Right lobe of liver (tissue), 6 donors: ENCODE results near the gene NUCB2. TPM values are rescaled to one million over a fixed set of nuclear protein-coding genes. Genes with fewer than 3 reads are reported as not detected.

Experiments used
- ATAC-seq, 4 donors: fragments of 200-7000 bp; cut with Tn5 transposase; one replicate each; pipeline ENCODE4 v1.9.1; 2020; ENCODE audit warnings: mild to moderate bottlenecking in 4 of 4, moderate library complexity in 4 of 4
- DNase-seq, 3 donors: peaks; one replicate each; pipeline ENCODE4 v3.0.0-alpha.2; 2020
- H3K27ac ChIP-seq, 3 donors: fragments of 200-600 bp; one replicate each; pipeline ENCODE4 v1.8.0; 2022
- H3K27me3 ChIP-seq, 2 donors: fragments of 200-600 bp; one replicate each; pipeline ENCODE4 v1.8.0; 2022
- H3K36me3 ChIP-seq, 4 donors: fragments of 200-600 bp; sonication (generic) in 1 of 4; one replicate each; pipeline versions ENCODE4 v1.5.1 to v1.8.0; 2017 to 2022; ENCODE audit warnings: control low read depth in 1 of 4
- H3K4me1 ChIP-seq, 4 donors: fragments of 200-600 bp; sonication (generic) in 1 of 4; one replicate each; pipeline versions ENCODE4 v1.5.1 to v1.8.0; 2017 to 2022; ENCODE audit warnings: control low read depth in 1 of 4
- H3K4me3 ChIP-seq, 3 donors: fragments of 200-600 bp; one replicate each; pipeline ENCODE4 v1.8.0; 2022
- H3K9me3 ChIP-seq, 4 donors: fragments of 200-600 bp; sonication (generic) in 1 of 4; one replicate each; pipeline versions ENCODE4 v1.5.1 to v1.8.0; 2017 to 2022; ENCODE audit warnings: control low read depth in 1 of 4
- POLR2A ChIP-seq: fragments of 450-650 bp; IDR thresholded peaks from one replicate; pipeline ENCODE4 v1.6.1; 2017; ENCODE audit warnings: antibody characterized with exemption, mild to moderate bottlenecking
- WGBS: methylation state at CpG from one replicate; pipeline ENCODE4 v1.1.6; 2018; ENCODE audit warnings: low coverage, low lambda C conversion rate; ENCODE audit not compliant: insufficient coverage; ENCODE audit errors: missing lambda C conversion rate; 5-methylcytosine and 5-hydroxymethylcytosine counted together
- intact Hi-C, 2 donors: fragments of 100-400 bp; cut with DNase I; formaldehyde crosslinking; loops; one replicate each; pipeline versions ENCODE4 v1.11.2 to v1.14.1; 2022
- total RNA-seq, 6 experiments: library from RNA; depleted of rRNA in 2 of 6; stranded (reverse); fragments of >200 nt in 2 of 6; fragmentation: NEBNext Ultra II Directional in 3 of 6; extraction: Animal tissue kit (Norgen Biotek cat#: 25700) in 3 of 6; gene quantifications; one replicate each; pipeline versions ENCODE4 v1.1.0 to v1.2.4, GENCODE V29; 2016 to 2023
- TF ChIP-seq, protein P1 (sequence below), 4 donors: fragments of 200-600 bp in 3 of 4; fragments of 450-650 bp in 1 of 4; IDR thresholded peaks; one replicate each; pipeline versions ENCODE4 v1.5.1 to v1.8.0; 2016 to 2022; ENCODE audit warnings: antibody characterized with exemption in 4 of 4, mild to moderate bottlenecking in 2 of 4
- donor health status: DM: no; HTN: yes; CAD: no.
- donor health status: DM: no; HTN: no; CAD: no.
- donor health status: DM: no; HTN: no; CAD: no.
- donor health status: DM: no; HTN: yes; CAD: no.
- donor health status: DM: no; HTN: yes; CAD: no.

NUCB2 gene
- total RNA-seq, 6 experiments from 2014 or later, result 34.7 to 131 (median 60.9) TPM

DNA sequence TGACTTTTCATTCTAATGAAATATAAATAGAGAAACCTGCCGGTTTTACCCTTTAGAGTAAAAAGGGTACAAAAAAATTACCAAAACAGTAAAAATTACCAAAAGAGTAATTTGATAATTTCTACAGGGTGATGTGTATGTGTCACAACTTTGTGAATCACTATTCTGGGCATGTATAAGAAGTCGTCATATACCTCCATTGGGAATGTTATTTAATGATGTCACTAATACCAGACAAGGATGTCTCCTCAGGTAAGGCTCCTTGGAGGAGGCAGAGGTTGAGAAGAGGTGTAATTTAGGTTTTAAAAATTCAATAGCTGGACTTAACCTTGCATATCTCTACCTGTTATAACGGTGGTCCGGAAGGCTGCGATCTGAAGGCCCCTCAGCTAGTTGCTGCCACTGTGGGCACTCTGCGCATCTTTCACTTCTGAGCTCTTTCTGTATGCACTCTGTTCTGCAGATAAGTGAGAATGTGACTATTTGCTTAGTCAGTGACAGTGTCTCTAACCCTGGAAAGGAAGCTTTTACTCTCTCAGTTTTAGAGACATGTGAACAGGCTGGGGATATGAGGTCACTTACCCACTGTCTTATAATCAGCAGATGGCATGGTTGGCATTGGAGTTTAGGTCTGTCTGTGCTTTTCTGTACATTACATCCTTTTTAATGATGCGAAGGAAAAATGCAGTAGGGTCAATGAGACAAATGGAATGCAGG lies 74.1 kb downstream of the NUCB2 start:
- Histone ChIP-seq H3K4me1 (peaks cover 0 to 31% (median 3%) of the 10 kb centered on the region in 4 donors), H3K27ac (no peak overlapping the region), H3K27me3 (no peaks in the 10 kb centered on the region), H3K9me3 (no peaks in the 10 kb centered on the region), H3K4me3 (no peak overlapping the region), H3K36me3 (no peaks in the 10 kb centered on the region)
- 96% methylated on average over 7 of the region's 7 CpGs for WGBS
- no peak for TF ChIP-seq POLR2A
- intact Hi-C loops, result no loop called here
- DNase-seq (no peak), ATAC-seq (no peak)

DNA sequence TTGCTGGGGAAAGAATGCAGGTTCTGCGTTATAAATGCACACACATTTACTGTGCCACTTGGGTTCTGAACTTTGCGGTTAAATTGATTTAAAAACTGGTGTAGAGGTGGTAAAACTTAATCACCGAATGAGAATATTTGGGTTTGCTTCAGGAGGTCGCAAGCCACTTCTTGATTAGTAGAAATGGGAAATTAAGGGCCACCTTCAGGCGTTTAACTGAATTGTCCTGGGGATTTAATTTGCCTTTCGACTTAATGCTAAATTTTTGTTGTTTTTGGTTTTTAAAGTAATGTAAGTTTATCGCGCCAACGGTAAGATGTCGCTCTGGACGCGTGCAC lies 74.6 kb downstream of the NUCB2 start:
- intact Hi-C loops, result no loop called here
- Histone ChIP-seq H3K4me3 (peak overlapping the region; percentile 40 to 65 (median 43)), H3K9me3 (no peaks in the 10 kb centered on the region), H3K4me1 (peaks cover 0 to 31% (median 3%) of the 10 kb centered on the region in 4 donors), H3K27me3 (no peaks in the 10 kb centered on the region), H3K27ac (no peak overlapping the region), H3K36me3 (no peaks in the 10 kb centered on the region)
- ATAC-seq (no peak), DNase-seq (no peak)
- 16% methylated on average over 12 of the region's 12 CpGs for WGBS
- no peak for TF ChIP-seq POLR2A
- TF ChIP-seq, protein P1, sequence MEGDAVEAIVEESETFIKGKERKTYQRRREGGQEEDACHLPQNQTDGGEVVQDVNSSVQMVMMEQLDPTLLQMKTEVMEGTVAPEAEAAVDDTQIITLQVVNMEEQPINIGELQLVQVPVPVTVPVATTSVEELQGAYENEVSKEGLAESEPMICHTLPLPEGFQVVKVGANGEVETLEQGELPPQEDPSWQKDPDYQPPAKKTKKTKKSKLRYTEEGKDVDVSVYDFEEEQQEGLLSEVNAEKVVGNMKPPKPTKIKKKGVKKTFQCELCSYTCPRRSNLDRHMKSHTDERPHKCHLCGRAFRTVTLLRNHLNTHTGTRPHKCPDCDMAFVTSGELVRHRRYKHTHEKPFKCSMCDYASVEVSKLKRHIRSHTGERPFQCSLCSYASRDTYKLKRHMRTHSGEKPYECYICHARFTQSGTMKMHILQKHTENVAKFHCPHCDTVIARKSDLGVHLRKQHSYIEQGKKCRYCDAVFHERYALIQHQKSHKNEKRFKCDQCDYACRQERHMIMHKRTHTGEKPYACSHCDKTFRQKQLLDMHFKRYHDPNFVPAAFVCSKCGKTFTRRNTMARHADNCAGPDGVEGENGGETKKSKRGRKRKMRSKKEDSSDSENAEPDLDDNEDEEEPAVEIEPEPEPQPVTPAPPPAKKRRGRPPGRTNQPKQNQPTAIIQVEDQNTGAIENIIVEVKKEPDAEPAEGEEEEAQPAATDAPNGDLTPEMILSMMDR (IDR thresholded peaks at IDR 0.05), result peak in 1 of 4 donors; percentile 5

DNA sequence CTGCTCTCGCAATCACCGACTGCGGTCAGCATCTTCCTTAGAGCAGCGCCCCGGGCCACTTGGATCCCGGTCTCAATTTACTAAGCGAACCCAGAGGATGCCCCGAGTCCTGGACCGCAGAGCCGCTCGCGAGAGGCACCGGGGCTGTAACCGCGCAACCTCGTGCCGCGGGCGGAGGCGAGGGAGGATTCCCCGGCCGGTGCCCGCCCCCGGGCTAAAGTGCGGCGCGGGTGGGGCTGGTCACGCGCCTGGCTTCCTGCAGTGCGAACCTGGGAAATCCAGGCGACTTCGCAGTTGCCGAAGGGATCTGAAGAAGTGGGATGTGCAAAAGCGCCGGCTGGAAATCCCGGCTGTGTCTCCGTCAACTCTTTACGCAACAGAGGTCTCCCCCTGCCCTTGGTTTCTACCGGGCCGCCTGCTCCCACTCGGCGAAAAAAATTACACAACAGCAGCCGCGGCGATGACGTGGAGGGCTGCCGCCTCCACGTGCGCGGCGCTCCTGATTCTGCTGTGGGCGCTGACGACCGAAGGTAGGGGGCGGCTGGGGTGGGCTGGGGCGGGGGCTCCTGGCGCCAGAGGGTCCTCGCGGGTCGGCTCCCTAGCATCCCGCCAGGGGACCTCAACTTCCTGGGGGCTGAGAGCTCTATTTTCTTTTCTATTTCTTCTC lies 75.1 kb downstream of the NUCB2 start, which contains the start of gene NCR3LG1:
Gene NCR3LG1, plus strand, starts transcription at position 291 of the 667 bp plus-strand sequence. Its CDS starts 170 bp downstream, at position 461.
- ATAC-seq (peak; percentile 69 to 80 (median 76)), DNase-seq (peak; percentile 72 to 81 (median 73))
- intact Hi-C loops, result no loop called here
- H3K9me3 ChIP-seq, result no peaks in the 10 kb centered on the region
- no peak within 1 kb of the TSS for H3K27ac ChIP-seq
- TF ChIP-seq, protein P1 (IDR thresholded peaks at IDR 0.05), result no peak
- no peak for TF ChIP-seq POLR2A
- peak within 1 kb of the TSS; percentile 40 to 65 (median 43) for H3K4me3 ChIP-seq
- WGBS, result 4% methylated on average over 11 of the region's 61 CpGs
- no peaks in the 10 kb centered on the region for H3K27me3 ChIP-seq
- H3K36me3 ChIP-seq, result no peaks in the 10 kb centered on the region
- peaks cover 0 to 31% (median 3%) of the 10 kb centered on the region in 4 donors for H3K4me1 ChIP-seq

DNA sequence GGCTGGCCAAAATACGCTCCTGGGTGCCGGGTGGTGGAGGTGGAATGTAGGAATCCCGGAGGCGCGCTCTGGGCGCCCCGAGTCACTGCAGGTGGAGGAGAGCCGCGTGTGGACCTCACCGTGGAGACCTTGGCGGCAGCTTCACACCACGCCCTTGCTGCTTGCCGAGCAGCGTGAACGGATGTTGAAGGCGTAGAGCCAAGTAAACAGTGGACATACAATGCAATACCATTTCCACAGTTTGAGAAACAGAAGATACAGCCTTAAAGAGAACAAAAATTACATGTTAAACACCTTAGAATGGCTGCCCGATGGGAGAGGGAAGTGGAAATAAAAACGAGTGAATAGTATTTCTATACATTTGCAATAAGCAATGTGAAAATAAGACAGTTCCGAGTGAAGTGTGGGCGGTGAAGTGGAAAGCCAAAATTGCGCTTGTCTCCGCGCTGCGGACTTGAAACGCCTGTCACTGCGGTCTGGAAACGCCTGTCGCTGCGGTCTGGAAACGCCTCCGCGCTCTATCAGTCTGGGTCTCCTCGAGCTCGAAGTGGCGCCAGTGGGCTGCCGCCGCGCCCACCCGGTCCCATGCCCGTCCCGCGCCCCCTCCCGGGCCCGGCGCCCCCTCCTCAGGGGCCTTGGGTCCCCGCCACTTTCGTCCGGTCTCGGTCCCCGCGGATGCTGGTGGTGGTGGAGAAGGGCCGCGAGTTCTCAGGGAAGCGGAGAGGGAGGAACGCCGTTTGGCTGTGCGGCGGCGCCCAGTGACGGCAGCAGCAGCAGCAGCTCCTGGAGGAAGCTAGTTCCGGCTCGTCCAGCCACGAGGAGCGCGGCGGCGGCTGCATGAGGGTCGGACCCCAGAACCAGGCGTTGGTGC lies 76.6 kb downstream of the NUCB2 start:
- peak overlapping the region; percentile 43 to 65 (median 53) for H3K4me3 ChIP-seq
- TF ChIP-seq, protein P1 (IDR thresholded peaks at IDR 0.05), result peak in 1 of 4 donors; percentile 6
- TF ChIP-seq POLR2A, result peak; percentile 34
- no peaks in the 10 kb centered on the region for H3K9me3 ChIP-seq
- peak overlapping the region; percentile 41 to 69 (median 46) for H3K27ac ChIP-seq
- H3K36me3 ChIP-seq, result no peaks in the 10 kb centered on the region
- peak; percentile 69 to 80 (median 76) for ATAC-seq
- peak; percentile 69 to 81 (median 76) for DNase-seq
- peaks cover 0 to 31% (median 3%) of the 10 kb centered on the region in 4 donors for H3K4me1 ChIP-seq
- no peaks in the 10 kb centered on the region for H3K27me3 ChIP-seq
- intact Hi-C loops, result no loop called here
- WGBS, result under 1% methylated on average over 39 of the region's 69 CpGs
